Smooth muscle cell (in vitro differentiated cells): ENCODE data around the gene ZNF701. TPM values are rescaled to one million over a fixed set of nuclear protein-coding genes. Genes with fewer than 3 reads are reported as not detected.
"Not testable (repeated sequence)": the region's sequence is repeated elsewhere in the genome, so short reads cannot be mapped to it uniquely, and the experiment has no call there.

Experiments used
- DNase-seq: peaks from one replicate; lab custom pipeline; 2025; ENCODE audit not compliant: unreplicated experiment; lab: John Stamatoyannopoulos, UW
- H2AFZ ChIP-seq: fragments of 200-600 bp; sonication (generic); 2 replicates; pipeline ENCODE4 v1.6.0; 2016; ENCODE audit warnings: antibody characterized with exemption, low read depth, mild to moderate bottlenecking
- H3F3A ChIP-seq: fragments of 200-600 bp; sonication (generic); 2 replicates; pipeline ENCODE4 v1.6.0; 2017; ENCODE audit warnings: antibody characterized with exemption, low read depth
- H3K27ac ChIP-seq: fragments of 200-600 bp; sonication (generic); 2 replicates; pipeline ENCODE4 v1.5.1; 2016; ENCODE audit warnings: low read depth, mild to moderate bottlenecking
- H3K27me3 ChIP-seq: fragments of 200-600 bp; sonication (generic); 2 replicates; pipeline ENCODE4 v1.6.1; 2016; ENCODE audit warnings: low read depth, mild to moderate bottlenecking
- H3K36me3 ChIP-seq: fragments of 200-600 bp; sonication (generic); 2 replicates; pipeline ENCODE4 v1.5.1; 2016; ENCODE audit warnings: low read depth
- H3K4me1 ChIP-seq: fragments of 200-600 bp; sonication (generic); 2 replicates; pipeline ENCODE4 v1.5.1; 2016; ENCODE audit warnings: low read depth
- H3K4me2 ChIP-seq: fragments of 200-600 bp; sonication (generic); 2 replicates; pipeline ENCODE4 v1.6.0; 2016; ENCODE audit warnings: mild to moderate bottlenecking
- H3K4me3 ChIP-seq: fragments of 200-600 bp; sonication (generic); 2 replicates; pipeline ENCODE4 v1.5.1; 2016; ENCODE audit warnings: mild to moderate bottlenecking
- H3K79me2 ChIP-seq: fragments of 200-600 bp; sonication (generic); 2 replicates; pipeline ENCODE4 v1.6.0; 2016; ENCODE audit warnings: low read depth, mild to moderate bottlenecking
- H3K9ac ChIP-seq: fragments of 200-600 bp; sonication (generic); 2 replicates; pipeline ENCODE4 v1.6.0; 2016; ENCODE audit warnings: low read depth
- H3K9me3 ChIP-seq: fragments of 200-600 bp; sonication (generic); replicated peaks from 2 replicates; pipeline ENCODE4 v1.5.1; 2016; ENCODE audit warnings: low read depth
- H4K20me1 ChIP-seq: fragments of 200-600 bp; sonication (generic); 2 replicates; pipeline ENCODE4 v1.6.0; 2016; ENCODE audit warnings: low read depth
- WGBS: methylation state at CpG from one replicate; pipeline ENCODE4 v1.1.7; 2016; ENCODE audit warnings: low lambda C conversion rate; 5-methylcytosine and 5-hydroxymethylcytosine counted together
- polyA plus RNA-seq: library from polyadenylated mRNA; unstranded; fragments of >200 nt; fragmentation: Nextera tagmentation; extraction: Ambion mirVana; gene quantifications from 2 replicates; pipeline ENCODE4 v1.2.1, GENCODE V29; 2016
- total RNA-seq: library from RNA; depleted of rRNA; stranded (reverse); fragments of >200 nt; gene quantifications from 2 replicates; pipeline ENCODE4 v1.2.3, GENCODE V29; 2014
- TF ChIP-seq, protein P1 (sequence below): fragments of 200-600 bp; sonication (generic); IDR thresholded peaks from 2 replicates; pipeline ENCODE4 v1.5.1; 2017; ENCODE audit warnings: borderline replicate concordance, mild to moderate bottlenecking, antibody characterized with exemption; ENCODE audit not compliant: insufficient read depth, poor library complexity, severe bottlenecking

The ZNF701 gene
- total and polyA plus RNA-seq, 2 experiments from 2014 or later: 5.5 to 10.0 TPM

DNA sequence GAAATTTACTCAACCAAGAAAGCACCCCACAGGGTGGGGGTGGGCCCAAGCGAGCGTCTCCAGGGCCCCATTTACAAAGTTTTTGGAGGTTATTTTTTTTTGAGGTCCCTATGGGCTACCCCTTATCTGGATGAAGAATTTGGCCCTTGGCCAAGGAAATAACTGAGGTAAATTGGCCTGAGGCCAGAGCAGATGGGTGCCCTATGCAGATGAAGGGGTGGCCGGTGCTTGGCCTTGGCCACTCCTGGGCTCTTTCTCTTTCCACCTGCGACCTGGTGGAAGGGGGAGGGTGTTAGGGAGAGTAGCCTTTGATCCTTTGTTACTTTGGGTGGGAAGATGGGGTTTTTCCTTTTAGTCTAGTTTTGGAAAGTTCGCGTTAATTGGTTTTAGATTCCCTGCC is 15.5 kb downstream of the ZNF701 start:
- H3K4me1 ChIP-seq: no peaks in the 10 kb centered on the region
- H3K36me3 ChIP-seq: peaks cover 12% of the 10 kb centered on the region
- no peak overlapping the region for H3K9ac ChIP-seq
- no peaks in the 10 kb centered on the region for H3K27me3 ChIP-seq
- no peak overlapping the region for H2AFZ ChIP-seq
- H3F3A ChIP-seq: no peaks in the 10 kb centered on the region
- H3K9me3 ChIP-seq: no peaks in the 10 kb centered on the region
- 98% methylated on average over 6 of the region's 6 CpGs for WGBS
- no peak overlapping the region for H3K4me2 ChIP-seq
- H4K20me1 ChIP-seq: no peaks in the 10 kb centered on the region
- DNase-seq: no peak
- TF ChIP-seq, protein P1, sequence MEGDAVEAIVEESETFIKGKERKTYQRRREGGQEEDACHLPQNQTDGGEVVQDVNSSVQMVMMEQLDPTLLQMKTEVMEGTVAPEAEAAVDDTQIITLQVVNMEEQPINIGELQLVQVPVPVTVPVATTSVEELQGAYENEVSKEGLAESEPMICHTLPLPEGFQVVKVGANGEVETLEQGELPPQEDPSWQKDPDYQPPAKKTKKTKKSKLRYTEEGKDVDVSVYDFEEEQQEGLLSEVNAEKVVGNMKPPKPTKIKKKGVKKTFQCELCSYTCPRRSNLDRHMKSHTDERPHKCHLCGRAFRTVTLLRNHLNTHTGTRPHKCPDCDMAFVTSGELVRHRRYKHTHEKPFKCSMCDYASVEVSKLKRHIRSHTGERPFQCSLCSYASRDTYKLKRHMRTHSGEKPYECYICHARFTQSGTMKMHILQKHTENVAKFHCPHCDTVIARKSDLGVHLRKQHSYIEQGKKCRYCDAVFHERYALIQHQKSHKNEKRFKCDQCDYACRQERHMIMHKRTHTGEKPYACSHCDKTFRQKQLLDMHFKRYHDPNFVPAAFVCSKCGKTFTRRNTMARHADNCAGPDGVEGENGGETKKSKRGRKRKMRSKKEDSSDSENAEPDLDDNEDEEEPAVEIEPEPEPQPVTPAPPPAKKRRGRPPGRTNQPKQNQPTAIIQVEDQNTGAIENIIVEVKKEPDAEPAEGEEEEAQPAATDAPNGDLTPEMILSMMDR: no peak
- no peak overlapping the region for H3K27ac ChIP-seq
- no peaks in the 10 kb centered on the region for H3K79me2 ChIP-seq
- no peak overlapping the region for H3K4me3 ChIP-seq

DNA sequence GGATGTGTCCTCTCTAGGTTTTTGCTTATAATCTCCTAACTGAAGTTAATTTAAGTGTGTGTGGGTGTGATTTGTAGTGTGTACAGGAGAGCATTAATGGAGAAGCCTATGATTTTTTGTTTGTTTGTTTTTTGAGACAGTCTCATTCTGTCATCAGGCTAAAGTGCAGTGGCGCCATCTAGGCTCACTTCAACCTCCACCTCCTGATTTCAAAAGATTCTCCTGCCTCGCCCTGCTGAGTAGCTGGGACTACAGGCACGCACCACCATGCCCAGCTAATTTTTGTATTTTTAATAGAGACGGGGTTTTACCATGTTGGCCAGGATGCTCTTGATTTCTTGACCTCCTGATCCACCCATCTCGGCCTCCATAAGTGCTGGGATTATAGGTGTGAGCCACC is 20.6 kb downstream of the ZNF701 start:
- Histone ChIP-seq H3K4me2 (no peak overlapping the region), H3K27me3 (no peaks in the 10 kb centered on the region), H3K27ac (no peak overlapping the region), H2AFZ (no peak overlapping the region), H3K79me2 (no peaks in the 10 kb centered on the region), H4K20me1 (no peaks in the 10 kb centered on the region), H3F3A (no peaks in the 10 kb centered on the region), H3K4me1 (no peaks in the 10 kb centered on the region), H3K9ac (no peak overlapping the region), H3K36me3 (no peaks in the 10 kb centered on the region), H3K9me3 (no peaks in the 10 kb centered on the region), H3K4me3 (no peak overlapping the region)
- no peak for DNase-seq
- WGBS: 91% methylated on average over 5 of the region's 5 CpGs
- TF ChIP-seq, protein P1: peak; percentile 11

DNA sequence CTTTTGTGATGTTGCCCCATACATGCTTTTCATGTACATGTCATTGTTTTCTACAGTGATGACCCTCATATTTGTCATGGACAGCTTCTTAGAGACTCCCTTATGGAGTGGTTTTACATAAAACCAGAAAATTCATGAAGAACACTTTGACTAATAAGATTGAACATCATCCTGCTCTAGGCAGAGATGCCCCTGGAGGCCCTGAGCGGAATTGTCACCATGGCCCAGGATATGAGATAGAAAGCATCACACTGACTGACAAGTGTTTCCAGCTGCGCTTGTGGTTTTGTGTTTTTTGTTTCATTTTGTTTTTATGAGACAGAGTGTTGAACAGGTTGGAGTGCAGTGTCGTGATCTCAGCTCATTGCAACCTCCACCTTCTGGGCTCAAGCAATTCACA is 22.2 kb downstream of the ZNF701 start:
- 61% methylated on average over 3 of the region's 3 CpGs for WGBS
- Histone ChIP-seq H3K27ac (no peak overlapping the region), H3K9me3 (no peaks in the 10 kb centered on the region), H2AFZ (no peak overlapping the region), H3K9ac (no peak overlapping the region), H3F3A (no peaks in the 10 kb centered on the region), H3K36me3 (peaks cover 8% of the 10 kb centered on the region), H3K79me2 (no peaks in the 10 kb centered on the region), H3K27me3 (no peaks in the 10 kb centered on the region), H4K20me1 (no peaks in the 10 kb centered on the region), H3K4me1 (no peaks in the 10 kb centered on the region), H3K4me2 (no peak overlapping the region), H3K4me3 (no peak overlapping the region)
- TF ChIP-seq, protein P1: no peak
- DNase-seq: no peak

DNA sequence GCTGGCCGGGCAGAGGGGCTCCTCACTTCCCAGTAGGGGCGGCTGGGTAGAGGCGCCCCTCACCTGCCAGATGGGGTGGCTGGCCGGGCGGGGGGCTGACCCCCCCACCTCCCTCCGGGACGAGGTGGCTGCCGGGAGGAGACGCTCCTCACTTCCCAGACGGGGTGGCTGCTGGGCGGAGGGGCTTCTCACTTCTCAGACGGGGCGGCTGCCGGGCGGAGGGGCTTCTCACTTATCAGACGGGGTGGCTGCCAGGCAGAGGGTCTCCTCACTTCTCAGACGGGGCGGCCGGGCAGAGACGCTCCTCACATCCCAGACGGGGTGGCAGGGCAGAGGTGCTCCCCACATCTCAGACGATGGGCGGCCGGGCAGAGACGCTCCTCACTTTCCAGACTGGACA is 23.4 kb downstream of the ZNF701 start:
- H3K27ac ChIP-seq, H3F3A ChIP-seq, H4K20me1 ChIP-seq, H3K79me2 ChIP-seq, DNase-seq, H3K9me3 ChIP-seq, H2AFZ ChIP-seq, H3K4me1 ChIP-seq, H3K9ac ChIP-seq, H3K4me3 ChIP-seq, H3K27me3 ChIP-seq, H3K36me3 ChIP-seq, H3K4me2 ChIP-seq: not testable (repeated sequence)
- no CpG with 5 or more reads among the region's 25 CpGs for WGBS
